Right lung (tissue), 10 donors: ENCODE results near the gene FPR2. TPM values are rescaled to one million over a fixed set of nuclear protein-coding genes. Genes with fewer than 3 reads are reported as not detected.
"Not testable (repeated sequence)": the region's sequence is repeated elsewhere in the genome, so short reads cannot be mapped to it uniquely, and the experiment has no call there.

Experiments used
- DNase-seq, 2 donors: peaks; one replicate each; pipeline ENCODE4 v3.0.0-alpha.2; 2013
- long read RNA-seq, 8 donors: transcript quantifications; one replicate each; lab custom pipeline, GENCODE V29; 2026
- polyA plus RNA-seq, 5 donors: library from polyadenylated mRNA; unstranded; fragments of 120-200 nt; gene quantifications; one replicate each; pipeline versions ENCODE4 v1.2.1 to v1.2.3, GENCODE V29; 2013; ENCODE audit warnings: inconsistent platforms in 1 of 5, low replicate concordance in 1 of 5; ENCODE audit not compliant: insufficient read length in 5 of 5, insufficient read depth in 1 of 5

Gene FPR2, protein sequence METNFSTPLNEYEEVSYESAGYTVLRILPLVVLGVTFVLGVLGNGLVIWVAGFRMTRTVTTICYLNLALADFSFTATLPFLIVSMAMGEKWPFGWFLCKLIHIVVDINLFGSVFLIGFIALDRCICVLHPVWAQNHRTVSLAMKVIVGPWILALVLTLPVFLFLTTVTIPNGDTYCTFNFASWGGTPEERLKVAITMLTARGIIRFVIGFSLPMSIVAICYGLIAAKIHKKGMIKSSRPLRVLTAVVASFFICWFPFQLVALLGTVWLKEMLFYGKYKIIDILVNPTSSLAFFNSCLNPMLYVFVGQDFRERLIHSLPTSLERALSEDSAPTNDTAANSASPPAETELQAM
- polyA plus RNA-seq = under 1 TPM; 0.18 to 0.45 (median 0.33) TPM
- long read RNA-seq, donor 1 = 0 reads
- long read RNA-seq, donor 2 = 0 reads
- long read RNA-seq, donor 3 = 0 reads
- long read RNA-seq, donor 4 = 0 reads
- long read RNA-seq, donor 5 = 0 reads
- long read RNA-seq, donor 6 = 0 reads
- long read RNA-seq, donor 7 = 0 reads
- long read RNA-seq, donor 8 = 0 reads

DNA sequence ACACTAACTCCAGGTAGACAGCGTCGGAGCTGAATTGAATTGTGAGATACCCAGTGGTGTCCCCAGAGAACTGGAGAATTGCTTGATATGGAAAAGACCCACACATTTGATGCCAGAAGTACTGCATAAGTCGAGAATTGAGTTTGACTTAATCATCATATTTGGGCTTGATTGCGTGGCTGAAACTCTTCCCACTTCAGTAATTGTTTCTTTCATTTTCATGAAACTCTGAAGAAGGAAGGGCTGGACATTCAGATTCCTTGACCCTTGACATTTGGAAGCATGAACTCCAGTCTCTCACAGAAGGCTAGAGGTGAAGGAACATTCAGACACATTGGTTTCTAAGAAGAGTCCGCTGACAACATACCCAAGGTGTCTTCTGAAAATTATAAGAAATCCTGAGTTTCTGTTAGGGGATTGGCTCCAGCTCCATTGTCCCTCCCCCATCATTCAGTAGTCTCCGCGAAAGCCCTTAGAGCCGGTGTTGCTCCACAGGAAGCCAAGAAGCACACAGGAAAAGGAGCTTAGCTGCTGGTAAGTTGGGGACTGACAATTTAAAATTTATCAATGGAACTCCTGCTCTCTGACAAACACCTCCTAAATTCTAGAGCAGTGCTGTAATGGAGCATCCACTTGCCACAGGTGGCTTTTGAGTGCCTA, at the start of gene FPR2:
FPR2 (plus strand) TSS at position 484 of the 660 bp plus-strand sequence. CDS start 7,479 bp downstream, outside the sequence.
- no peak for DNase-seq

DNA sequence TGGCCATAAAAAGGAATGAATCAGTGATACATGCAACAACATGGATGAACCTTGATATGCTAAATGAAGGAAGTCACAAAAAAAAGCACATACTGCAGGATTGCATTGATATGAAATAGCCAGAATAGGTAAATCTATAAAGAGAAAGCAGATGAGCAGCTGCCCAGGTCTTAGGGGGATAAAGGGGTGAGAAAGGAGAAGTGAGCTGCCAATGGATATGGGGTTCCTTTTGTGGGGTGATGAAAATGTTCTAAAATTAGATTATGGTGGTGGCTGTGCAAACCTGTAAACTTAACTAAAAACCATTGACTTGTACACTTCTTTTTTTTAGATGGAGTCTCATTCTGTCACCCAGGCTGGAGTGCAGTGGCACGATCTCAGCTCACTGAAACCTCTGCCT, 49.3 kb upstream of the FPR2 start:
- no peak for DNase-seq

DNA sequence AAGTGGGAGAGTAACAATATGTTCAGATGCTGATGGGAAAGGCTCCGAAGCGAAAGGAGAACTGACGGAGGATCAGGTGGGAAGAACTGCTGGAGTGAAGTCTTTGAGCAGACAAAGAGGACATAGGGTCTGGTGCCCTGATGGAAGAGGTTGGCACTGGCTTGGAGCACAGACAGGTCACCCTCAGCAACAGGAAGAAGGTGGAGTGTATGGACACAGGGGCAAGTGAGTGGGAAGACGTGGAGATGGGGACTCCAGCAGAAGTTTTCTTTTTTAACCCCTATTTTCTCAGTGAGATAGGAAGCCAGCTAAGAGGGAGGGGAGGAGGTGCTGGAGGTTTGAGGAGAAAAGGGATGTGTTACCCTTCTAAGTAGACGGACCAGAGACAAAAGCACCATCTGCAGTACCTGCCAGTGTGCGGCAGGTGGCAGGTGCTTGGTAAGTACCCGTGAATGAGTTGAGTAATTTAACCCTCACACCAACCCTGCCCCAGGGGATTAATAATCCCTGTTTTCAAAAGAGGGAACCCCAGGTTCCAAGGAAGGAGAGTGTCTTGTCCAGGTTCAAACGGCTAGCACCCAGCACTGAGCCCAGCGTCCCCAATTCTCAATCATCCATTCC, 48.4 kb upstream of the FPR2 start:
- DNase-seq = no peak

DNA sequence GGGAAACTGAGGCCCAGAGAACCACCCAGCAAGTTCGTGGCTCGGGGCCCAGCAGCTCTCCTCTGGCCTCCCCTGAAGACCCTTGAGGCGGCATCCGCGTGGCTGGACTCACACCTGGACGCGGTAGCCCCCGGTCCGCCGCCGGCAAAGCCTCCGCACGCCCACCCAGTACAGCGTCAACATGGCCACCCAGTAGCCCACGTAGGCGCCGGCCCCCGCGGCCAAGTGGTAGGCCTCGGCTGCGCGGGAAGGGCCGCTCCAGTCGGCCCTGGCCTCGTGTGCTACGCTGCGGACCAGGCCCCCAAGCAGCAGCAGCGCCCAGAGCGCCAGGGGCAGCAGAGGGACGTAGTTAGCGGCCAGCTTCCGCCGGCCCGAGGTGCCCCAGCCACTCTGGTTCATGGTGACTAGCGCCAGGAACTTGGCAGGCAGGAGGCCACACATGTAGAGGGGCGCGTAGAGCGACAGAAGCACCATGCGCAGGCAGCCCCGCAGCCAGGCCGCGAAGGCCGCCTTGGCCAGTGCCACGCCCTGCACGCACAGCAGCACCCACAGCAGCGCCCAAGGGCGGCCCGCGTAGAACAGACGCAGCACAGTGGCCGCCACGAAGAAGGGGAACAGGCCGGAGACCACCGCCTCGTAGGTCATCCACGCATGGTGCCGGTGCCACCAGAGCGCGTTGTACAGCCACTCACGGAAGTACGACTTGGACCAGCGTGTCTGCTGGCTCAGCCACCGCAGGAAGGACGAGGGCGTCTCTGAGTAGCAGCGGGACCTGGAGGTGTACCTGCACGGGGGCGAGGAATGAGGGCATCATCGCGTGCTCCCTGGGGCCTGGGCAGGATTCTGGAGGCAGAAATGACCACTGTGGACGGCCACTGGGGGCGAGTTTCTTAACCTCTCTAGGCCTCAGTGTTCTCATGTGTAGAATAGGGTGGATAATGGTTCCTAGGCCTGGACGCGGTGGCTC, 47.4 kb upstream of the FPR2 start:
- DNase-seq = no peak

DNA sequence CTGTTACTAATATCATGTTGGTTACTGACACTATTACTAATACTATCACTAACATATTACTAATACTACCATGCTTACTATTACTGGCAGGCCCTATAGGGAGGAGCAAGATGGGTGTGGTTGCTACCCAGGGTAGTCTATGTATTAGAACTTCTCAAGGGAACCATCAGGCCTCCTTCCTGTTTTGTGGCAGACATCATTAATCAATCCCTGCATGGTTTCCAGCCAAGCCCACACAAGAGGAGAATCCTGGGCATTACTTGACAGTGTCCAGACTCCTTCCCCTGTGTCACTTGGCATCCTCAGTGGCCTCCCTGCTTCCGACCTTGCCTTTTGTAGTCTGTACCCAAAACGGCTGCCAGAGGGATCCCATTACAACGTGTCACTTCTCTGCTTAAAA, 46.1 kb upstream of the FPR2 start:
- DNase-seq = no peak

DNA sequence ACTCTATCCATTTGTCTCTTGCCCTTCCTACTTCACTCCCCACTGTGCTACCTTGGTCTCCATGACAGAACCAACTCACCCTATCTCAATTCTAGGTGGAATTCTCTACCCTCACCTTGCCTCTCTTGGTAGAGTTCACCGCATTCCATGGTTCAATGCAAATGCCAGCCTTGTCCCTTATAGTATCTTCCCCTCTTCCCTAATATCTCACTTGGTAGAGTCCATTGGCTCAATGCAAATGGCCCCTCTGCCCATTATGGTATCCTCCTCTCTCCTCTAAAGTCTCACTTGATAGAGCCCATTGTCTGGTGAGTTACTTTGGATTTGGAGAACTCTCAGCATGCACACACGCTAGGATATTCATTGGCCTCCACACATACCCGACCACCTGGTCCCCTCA, 45.1 kb upstream of the FPR2 start:
- no peak for DNase-seq

DNA sequence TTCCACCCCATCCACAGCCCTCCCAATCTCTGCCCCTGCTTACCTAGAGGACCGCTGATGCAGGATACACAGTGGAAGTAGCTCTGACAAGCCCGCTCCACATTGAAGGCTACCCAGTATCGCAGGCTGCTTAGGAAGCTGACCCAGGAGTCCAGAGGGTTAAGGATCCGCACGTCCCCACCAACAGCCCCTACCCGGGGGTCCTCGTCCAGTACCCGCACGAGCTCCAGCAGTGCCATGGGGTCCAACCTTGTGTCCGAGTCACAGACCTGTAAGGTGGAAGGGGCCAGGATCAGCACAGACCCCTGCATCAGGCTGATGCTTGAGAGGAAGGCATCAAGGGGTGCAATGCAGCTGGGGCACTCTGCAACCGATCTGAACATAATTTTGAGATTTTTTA, 44.1 kb upstream of the FPR2 start:
- DNase-seq = no peak

DNA sequence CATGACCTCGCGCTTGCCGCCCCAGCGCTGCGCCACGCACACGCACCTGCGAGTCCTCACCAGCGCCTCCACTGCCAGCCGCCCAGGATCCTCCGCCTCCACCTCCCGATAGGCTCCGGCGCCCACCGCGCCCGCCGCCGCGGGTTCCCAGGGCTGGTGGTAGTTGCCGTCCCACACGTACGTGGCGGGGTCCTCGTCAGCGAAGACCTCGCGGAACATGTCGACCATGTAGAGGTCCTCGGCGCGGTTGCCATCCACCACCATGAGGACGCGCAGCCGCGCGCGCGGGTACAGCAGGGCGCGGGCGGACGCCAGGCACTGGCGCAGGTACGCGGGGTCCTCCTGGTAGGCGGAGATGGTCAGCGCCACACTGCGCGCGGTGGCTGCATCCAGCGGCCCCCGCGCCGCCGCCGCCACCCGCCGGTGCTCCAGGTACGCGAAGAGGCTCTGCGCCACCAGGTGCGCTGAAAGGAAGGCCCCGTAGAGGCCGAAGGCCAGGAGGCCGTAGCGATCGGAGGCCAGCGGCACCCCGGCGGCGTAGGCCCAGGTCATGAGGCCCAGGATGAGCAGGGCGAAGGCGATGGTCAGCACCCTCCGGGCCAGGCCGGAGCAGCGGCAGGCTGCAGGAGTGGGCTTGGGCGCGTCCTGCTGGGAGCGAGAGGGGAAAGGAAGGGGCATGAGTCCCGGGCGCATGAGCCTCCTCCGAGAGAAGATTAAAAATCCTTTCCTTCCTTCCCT, 41.6 kb upstream of the FPR2 start:
- DNase-seq = no peak

DNA sequence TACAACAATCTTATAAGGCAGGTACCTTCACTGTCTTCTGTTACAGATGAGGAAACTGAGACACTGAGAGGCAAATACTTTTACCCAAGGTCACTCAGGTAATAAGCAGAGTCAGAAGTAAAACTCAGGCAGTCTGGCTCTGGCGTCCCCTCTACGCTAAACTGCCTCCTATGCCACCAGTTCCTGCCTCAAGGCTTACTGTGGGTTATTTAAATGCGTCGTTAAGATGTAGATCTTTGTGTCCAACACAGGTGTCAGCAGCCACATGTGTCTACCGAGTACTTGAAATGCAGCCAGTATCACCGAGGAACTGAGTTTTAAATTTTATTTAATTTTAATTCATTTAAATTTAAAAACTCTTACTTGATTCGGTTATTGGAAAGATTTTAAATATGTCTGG, 39.1 kb upstream of the FPR2 start:
- no peak for DNase-seq

DNA sequence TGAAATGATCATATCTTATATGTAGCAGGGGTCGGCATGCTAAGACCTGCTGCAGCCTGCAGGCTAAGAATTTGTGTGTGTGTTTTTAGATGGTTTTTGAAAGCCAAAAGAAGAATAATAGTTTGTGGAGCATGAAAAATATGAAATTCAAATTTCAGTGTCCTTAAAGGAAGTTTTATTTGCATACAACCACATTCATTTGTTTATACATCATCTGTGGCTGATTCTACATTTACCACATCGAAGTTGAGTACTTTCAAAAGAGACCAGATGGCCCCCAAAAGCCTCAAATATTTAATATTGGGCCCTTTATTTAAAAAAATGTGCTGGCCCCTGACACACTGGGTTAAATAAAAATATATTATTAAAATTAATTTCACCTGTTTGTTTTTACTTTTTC, 38.5 kb upstream of the FPR2 start:
- no peak for DNase-seq

DNA sequence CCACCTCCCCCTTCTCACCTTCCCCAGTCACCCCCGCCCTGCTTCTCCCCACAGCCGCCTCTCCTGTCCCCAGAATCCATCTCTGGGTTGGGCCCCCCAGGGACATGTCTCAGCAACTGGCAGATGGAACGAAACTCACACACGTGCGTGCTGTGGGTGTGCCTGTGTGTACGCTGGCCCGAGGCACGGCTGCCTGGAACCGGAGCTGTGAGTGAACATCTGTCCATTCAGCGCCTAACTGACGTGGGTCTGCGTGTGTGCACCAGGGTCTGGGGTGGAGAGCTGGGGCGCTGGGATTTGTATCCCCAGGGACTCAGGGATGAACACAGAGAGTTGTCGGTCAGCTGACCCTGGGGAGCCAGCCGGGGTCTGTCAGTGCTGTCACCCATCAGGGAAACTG, 36.4 kb upstream of the FPR2 start:
- no peak for DNase-seq

DNA sequence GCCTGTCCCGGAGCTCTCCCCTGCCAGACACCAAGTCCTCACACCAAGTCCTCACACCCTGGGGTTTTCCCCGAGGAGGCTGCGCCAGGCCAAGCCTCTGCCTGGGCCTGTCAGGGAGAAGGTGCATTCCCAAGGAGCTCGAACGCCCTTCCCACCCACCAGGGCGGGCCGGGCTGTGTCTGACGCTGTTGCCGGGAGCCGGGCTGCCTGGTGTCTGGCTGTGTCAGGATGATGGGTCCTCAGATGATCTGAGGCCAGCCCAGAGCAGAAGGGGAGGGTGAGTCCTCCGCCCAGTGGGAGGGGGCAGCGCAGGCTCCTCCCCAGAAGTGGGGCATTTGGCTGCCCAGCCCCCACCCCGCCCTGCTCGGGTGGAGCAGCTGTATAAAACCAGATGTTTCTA, 34.9 kb upstream of the FPR2 start:
- DNase-seq = no peak

DNA sequence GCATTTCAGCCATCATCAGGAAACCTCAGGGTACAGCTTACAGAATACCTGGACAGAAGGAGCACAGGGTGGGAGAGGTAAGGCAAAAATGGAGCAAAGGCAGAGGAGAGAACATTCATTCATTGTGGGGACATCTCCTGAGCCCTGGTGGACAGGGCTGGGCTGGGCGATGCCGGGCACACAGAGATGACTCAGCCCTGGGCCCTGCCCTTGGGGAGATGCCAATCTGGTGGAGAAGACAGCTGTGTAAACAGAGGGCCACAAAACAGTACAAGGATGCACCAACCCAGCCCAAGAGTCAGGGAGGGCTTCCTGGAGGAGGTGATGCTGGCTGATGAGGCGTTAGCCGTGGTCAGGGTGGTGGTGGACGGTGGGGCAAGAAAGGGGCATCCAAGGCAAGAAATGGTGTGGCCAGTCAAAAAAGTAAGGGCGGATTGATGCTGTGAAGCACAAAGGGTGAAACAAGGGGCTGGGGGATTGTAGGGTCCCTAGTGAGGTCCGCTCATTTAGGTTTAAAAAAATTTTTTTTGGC, 33.6 kb upstream of the FPR2 start:
- DNase-seq = no peak

DNA sequence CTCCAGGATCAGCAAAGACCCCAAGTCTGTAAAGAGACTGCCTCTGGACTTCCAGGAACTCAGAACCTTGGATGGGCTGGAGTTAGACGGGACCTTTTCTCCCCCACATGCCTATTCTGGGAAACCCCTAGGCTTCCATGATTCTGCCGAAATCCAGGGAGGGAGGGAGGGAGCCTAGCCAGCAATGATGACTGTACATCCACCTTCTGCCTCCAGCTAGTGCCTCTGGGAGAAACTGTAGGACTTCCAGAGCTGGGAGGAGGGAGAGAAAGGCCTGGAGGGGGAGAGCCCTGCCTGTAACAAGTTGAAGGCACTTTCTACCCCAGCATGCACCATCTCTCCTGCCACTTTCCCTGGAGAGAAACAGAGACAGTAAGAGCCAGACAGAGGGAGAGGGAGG, 31.2 kb upstream of the FPR2 start:
- DNase-seq = no peak

DNA sequence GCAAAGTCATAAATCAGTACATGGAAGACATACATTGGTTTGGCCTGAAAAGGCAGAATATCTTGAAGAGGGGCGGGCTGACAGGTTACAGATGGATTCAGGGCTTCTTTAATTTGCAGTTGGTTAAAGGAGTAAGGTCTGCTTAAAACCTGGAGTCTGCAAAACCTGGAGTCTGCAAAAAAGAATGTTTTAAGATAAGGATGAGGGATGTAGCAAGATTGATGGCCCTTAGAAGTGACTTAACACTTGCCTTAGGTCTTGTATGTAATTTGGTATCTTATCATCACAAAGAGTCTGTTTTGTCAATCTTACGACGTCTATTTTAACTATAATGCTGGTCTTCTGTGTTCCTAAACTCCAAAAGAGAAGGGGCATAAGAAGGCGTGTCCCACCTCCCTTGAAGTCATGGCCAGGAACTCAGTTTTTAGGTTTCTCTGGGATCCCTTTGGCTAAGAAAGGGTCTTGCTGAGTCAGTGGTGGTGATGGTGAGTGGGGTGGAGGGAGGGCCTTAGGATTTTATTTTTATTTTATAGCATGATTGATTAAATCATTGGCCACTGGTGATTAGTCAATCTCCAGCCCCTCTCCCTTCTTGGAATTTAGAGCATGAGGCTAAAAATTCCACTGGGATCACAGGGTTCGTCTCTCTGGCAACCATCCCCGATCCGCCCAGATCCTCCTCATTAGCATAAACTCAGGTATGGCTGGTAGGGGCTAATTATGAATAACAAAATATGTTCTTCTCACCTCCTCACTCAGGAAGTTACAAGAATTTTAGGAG, 27.0 kb upstream of the FPR2 start:
- DNase-seq = no peak

DNA sequence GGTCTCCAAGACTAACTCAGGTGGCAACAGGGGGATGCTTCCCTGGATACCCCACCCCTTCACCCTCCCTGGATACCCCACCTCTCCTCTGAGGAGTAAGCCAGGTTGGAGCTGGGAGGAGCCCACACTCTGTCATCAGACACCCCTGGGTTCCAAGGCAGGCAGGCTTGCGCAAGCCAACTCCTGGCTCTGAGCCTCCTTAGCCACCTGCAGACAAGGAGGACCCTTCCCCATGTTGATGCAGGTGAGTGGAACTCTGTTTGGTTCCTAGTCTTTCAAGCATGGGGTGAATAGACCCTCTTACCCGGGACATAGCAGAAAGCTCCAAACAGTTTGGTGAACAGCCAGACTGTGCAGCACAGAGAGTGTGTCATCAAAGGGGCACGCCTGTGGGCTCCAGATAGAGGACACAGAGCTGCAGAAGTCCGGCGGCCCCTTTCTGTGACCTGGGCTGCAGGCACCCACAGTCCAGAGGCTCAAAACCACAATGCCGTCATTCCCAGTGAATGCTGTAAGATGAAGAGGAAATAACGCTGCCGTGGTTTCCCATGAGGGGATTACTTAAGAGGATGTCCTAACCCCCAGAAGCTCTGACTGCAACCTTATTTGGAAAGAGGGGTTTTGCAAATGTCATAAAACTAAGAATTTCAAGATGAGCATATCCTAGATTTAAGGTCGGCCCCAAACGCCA, 25.1 kb upstream of the FPR2 start:
- DNase-seq = no peak

DNA sequence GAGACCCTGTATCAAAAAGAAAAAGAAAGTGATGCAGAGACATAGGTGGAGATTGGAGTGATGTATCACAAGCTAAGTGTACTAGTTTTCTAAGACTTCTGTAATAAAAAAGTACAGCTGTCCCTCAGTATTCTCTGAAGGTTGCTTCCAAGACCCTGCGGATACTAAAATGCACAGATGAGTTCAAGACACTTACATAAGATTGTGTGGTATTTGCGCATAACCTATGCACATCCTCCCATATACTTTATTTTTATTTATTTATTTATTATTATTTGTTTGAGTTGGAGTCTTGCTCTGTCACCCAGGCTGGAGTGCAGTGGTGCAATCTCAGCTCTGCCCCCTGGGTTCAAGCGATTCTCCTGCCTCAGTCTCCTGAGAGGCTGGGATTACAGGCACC, 23.6 kb upstream of the FPR2 start:
- no peak for DNase-seq

DNA sequence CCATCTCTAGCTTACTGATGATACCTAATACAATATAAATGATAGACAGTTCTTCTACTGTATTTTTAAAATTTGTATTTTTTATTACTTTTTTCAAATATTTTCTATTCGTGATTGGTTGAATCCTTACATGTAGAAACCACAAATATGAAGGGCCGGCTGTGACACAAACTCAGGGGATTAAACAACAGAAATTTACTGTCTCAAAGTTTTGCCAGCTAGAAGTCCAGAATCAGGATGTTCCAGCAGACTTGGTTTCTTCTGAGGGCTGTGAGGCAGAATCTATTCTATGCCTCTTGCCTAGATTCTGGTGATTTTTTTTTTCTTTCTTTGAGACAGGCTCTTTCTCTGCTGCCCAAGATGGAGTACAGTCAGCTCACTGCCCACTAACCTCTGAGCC, 23.1 kb upstream of the FPR2 start:
- DNase-seq = no peak

DNA sequence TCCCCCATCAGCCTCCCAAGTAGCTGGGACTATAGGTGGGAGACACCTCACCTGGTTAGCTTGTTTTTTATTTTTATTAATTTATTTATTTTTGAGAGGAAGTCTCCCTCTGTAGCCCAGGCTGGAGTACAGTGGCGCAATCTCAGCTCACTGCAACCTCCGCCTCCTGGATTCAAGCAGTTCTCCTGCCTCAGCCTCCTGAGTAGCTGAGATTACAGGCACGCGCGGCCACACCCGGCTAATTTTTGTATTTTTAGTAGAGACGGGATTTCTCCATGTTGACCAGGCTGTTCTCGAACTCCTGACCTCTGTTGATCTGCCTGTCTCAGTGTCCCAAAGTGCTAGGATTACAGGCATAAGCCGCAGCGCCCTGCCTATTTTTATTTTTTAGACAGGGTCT, 22.5 kb upstream of the FPR2 start:
- DNase-seq = not testable (repeated sequence)
